ENCODE results near the gene S1PR4. TPM values are rescaled to one million over a fixed set of nuclear protein-coding genes. Genes with fewer than 3 reads are reported as not detected.

S1PR4 gene
- 1 to 10 TPM in 3 of 4 donors, under 1 TPM in 1; 0.53 to 4.2 (median 1.9) TPM for total RNA-seq

- H3K4me3 ChIP-seq: peak within 1 kb of the TSS; percentile 5 to 58 (median 32)
- intact Hi-C loops (cut with DNase I): no loop called here
- DNase-seq: no peak
- no peaks in the 10 kb centered on the region for H3K36me3 ChIP-seq
- TF ChIP-seq POLR2A (IDR thresholded peaks at IDR 0.05) (peak in 1 of 4 donors; percentile 70), CTCF (IDR thresholded peaks at IDR 0.05) (no peak)
- H3K27ac ChIP-seq: peak within 1 kb of the TSS; percentile 34 to 83 (median 62)
- H3K9me3 ChIP-seq: no peaks in the 10 kb centered on the region
- peaks cover 17 to 20% (median 19%) of the 10 kb centered on the region in 3 donors for H3K4me1 ChIP-seq
- no peaks in the 10 kb centered on the region for H3K27me3 ChIP-seq
- WGBS, 2 donors: 56 to 66% methylated on average over 5 to 13 of the region's 42 CpGs
Measured at GRCh38 chr19:3178377-3178972, at the start of gene S1PR4. Gene S1PR4, plus strand, starts transcription at chr19:3178769. Its CDS starts 24 bp downstream, at chr19:3178793.

- 10 to 13% methylated on average over 1 of the region's 1 CpG for WGBS, 2 donors
- peak in 5 of 6 experiments; percentile 36 to 68 (median 50) for TF ChIP-seq CTCF (IDR thresholded peaks at IDR 0.05)
- no peak for TF ChIP-seq POLR2A (IDR thresholded peaks at IDR 0.05)
- intact Hi-C loops (cut with DNase I): no loop called here
Measured at GRCh38 chr19:3129112-3129511, 49.5 kb upstream of the S1PR4 start.

GRCh38 chr19:3131168-3131567, 47.4 kb upstream of the S1PR4 start:
- Histone ChIP-seq H3K4me3 (no peak overlapping the region), H3K36me3 (peaks cover 0 to 9% (median 0%) of the 10 kb centered on the region in 3 donors), H3K9me3 (no peaks in the 10 kb centered on the region), H3K27me3 (peaks cover 0 to 3% (median 0%) of the 10 kb centered on the region in 4 donors), H3K4me1 (peaks cover 0 to 35% (median 5%) of the 10 kb centered on the region in 3 donors), H3K27ac (no peak overlapping the region)
- WGBS, 2 donors: 91 to 94% methylated on average over 24 of the region's 24 CpGs
- DNase-seq: no peak
- intact Hi-C loops (cut with DNase I): no loop called here
- no peak for TF ChIP-seq CTCF (IDR thresholded peaks at IDR 0.05)
- TF ChIP-seq POLR2A (IDR thresholded peaks at IDR 0.05): no peak

More at GRCh38 chr19:3129112-3129511, 49.5 kb upstream of the S1PR4 start:
- H3K4me3 ChIP-seq: no peak overlapping the region
- H3K27me3 ChIP-seq: no peaks in the 10 kb centered on the region
- H3K27ac ChIP-seq: peak overlapping the region in 1 of 4 donors; percentile 13
- no peak for DNase-seq
- H3K36me3 ChIP-seq: peaks cover 0 to 16% (median 0%) of the 10 kb centered on the region in 3 donors
- H3K9me3 ChIP-seq: no peaks in the 10 kb centered on the region
- peaks cover 0 to 23% (median 5%) of the 10 kb centered on the region in 3 donors for H3K4me1 ChIP-seq

GRCh38 chr19:3132971-3133792, 45.4 kb upstream of the S1PR4 start:
- WGBS, 2 donors: 42 to 65% methylated on average over 10 to 14 of the region's 24 CpGs
- Histone ChIP-seq H3K27ac (peak overlapping the region; percentile 14 to 89 (median 64)), H3K4me1 (peaks cover 5 to 53% (median 9%) of the 10 kb centered on the region in 3 donors), H3K36me3 (no peaks in the 10 kb centered on the region), H3K27me3 (peaks cover 0 to 4% (median 0%) of the 10 kb centered on the region in 4 donors), H3K9me3 (no peaks in the 10 kb centered on the region), H3K4me3 (peak overlapping the region in 1 of 4 donors; percentile 42)
- no peak for TF ChIP-seq CTCF (IDR thresholded peaks at IDR 0.05)
- no peak for TF ChIP-seq POLR2A (IDR thresholded peaks at IDR 0.05)
- DNase-seq: no peak
- intact Hi-C loops (cut with DNase I): no loop called here

- H3K4me3 ChIP-seq: peak overlapping the region in 1 of 4 donors; percentile 42
- peak overlapping the region; percentile 14 to 89 (median 64) for H3K27ac ChIP-seq
- WGBS, 2 donors: 61 to 81% methylated on average over 4 of the region's 4 CpGs
- peaks cover 0 to 4% (median 0%) of the 10 kb centered on the region in 4 donors for H3K27me3 ChIP-seq
- DNase-seq: no peak
- H3K4me1 ChIP-seq: peaks cover 5 to 56% (median 9%) of the 10 kb centered on the region in 3 donors
- H3K36me3 ChIP-seq: no peaks in the 10 kb centered on the region
- intact Hi-C loops (cut with DNase I): no loop called here
- TF ChIP-seq CTCF (IDR thresholded peaks at IDR 0.05) (no peak), POLR2A (IDR thresholded peaks at IDR 0.05) (no peak)
- H3K9me3 ChIP-seq: no peaks in the 10 kb centered on the region
Measured at GRCh38 chr19:3133793-3134116, 44.8 kb upstream of the S1PR4 start.
